ENCODE data around the gene ZNF14. TPM values are rescaled to one million over a fixed set of nuclear protein-coding genes. Genes with fewer than 3 reads are reported as not detected.
"Not testable (repeated sequence)": the region's sequence is repeated elsewhere in the genome, so short reads cannot be mapped to it uniquely, and the experiment has no call there.

Gene ZNF14
- total RNA-seq, 3 donors from 2014 or later (not counting 1 experiment from before 2014, with no cell fraction given) = 12.7 to 18.6 (median 14.0) TPM

DNA sequence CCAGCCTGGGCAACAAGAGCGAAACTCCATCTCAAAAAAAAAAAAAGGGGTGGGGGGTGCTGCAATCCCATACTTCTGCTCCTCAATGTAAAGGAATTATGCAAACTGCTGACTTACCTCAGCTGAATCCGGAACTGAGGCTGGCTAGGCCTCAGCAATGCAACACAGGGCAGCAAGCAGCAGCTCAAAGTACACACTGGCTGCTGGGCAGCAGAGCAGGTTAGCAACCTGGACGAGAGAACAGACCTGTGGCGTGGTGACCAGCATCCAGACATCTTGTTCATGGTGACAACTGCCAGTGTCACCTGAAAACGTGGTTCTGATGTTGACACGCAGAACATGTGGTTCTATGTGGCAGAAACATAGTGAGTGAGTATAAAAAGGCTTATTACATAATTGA is 28.1 kb downstream of the ZNF14 start:
- Mint-ChIP-seq H3K27ac (no peak overlapping the region), H3K36me3 (peaks cover 6% of the 10 kb centered on the region), H3K9me3 (peaks cover 2 to 9% of the 10 kb centered on the region in 2 donors), H3K27me3 (ENCODE audit: low read depth in 2 of 2) (no peaks in the 10 kb centered on the region), H3K4me1 (no peaks in the 10 kb centered on the region), H3K4me3 (no peak overlapping the region)
- Histone ChIP-seq H3K27me3 (ENCODE audit: control insufficient read depth, insufficient read depth, low read length) (no peaks in the 10 kb centered on the region), H3K4me3 (ENCODE audit: low read length) (no peak overlapping the region), H3K4me1 (ENCODE audit: control insufficient read depth, insufficient read depth, low read length) (no peaks in the 10 kb centered on the region), H3K27ac (ENCODE audit: low read length) (no peak overlapping the region), H3K36me3 (ENCODE audit: control insufficient read depth, insufficient read depth, low read length) (no peaks in the 10 kb centered on the region), H3K9me3 (ENCODE audit: control insufficient read depth, insufficient read depth, low read length) (peaks cover 71% of the 10 kb centered on the region)
- DNase-seq (no peak), ATAC-seq (no peak)
- 87% methylated on average over 6 of the region's 6 CpGs for WGBS (ENCODE audit: insufficient coverage)
- TF ChIP-seq, protein P1, sequence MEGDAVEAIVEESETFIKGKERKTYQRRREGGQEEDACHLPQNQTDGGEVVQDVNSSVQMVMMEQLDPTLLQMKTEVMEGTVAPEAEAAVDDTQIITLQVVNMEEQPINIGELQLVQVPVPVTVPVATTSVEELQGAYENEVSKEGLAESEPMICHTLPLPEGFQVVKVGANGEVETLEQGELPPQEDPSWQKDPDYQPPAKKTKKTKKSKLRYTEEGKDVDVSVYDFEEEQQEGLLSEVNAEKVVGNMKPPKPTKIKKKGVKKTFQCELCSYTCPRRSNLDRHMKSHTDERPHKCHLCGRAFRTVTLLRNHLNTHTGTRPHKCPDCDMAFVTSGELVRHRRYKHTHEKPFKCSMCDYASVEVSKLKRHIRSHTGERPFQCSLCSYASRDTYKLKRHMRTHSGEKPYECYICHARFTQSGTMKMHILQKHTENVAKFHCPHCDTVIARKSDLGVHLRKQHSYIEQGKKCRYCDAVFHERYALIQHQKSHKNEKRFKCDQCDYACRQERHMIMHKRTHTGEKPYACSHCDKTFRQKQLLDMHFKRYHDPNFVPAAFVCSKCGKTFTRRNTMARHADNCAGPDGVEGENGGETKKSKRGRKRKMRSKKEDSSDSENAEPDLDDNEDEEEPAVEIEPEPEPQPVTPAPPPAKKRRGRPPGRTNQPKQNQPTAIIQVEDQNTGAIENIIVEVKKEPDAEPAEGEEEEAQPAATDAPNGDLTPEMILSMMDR (IDR thresholded peaks at IDR 0.05) = no peak
- intact Hi-C loops (cut with micrococcal nuclease) = no loop called here

DNA sequence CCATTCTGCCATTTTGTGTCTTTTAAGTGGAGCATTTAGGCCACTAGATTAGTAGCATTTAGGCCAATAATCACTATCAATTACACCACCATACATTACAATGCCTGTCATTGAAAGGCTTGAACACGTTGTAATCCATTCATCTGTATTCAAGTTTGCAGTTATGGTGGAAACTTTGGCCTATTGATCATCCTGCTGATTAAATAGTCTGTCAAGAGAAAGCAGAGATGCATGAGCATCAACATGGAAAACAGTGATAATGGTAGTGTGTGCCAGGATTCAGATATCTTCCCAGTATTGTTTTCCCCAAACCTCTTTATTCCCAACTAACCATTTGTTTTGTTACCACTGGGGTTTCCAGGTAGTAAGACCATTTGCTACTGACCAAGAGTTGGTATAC is 32.4 kb downstream of the ZNF14 start:
- H3K36me3 ChIP-seq (ENCODE audit: control insufficient read depth, insufficient read depth, low read length); H3K9me3 Mint-ChIP-seq; ATAC-seq; H3K4me1 ChIP-seq (ENCODE audit: control insufficient read depth, insufficient read depth, low read length); intact Hi-C loops (cut with micrococcal nuclease); H3K27me3 Mint-ChIP-seq (ENCODE audit: low read depth in 2 of 2); H3K27ac ChIP-seq (ENCODE audit: low read length); H3K27me3 ChIP-seq (ENCODE audit: control insufficient read depth, insufficient read depth, low read length); H3K4me3 ChIP-seq (ENCODE audit: low read length); H3K27ac Mint-ChIP-seq; H3K4me1 Mint-ChIP-seq; H3K4me3 Mint-ChIP-seq; H3K36me3 Mint-ChIP-seq; DNase-seq: not testable (repeated sequence)
- 91% methylated on average over 1 of the region's 1 CpG for WGBS (ENCODE audit: insufficient coverage)
- peaks cover 32% of the 10 kb centered on the region for H3K9me3 ChIP-seq (ENCODE audit: control insufficient read depth, insufficient read depth, low read length)

DNA sequence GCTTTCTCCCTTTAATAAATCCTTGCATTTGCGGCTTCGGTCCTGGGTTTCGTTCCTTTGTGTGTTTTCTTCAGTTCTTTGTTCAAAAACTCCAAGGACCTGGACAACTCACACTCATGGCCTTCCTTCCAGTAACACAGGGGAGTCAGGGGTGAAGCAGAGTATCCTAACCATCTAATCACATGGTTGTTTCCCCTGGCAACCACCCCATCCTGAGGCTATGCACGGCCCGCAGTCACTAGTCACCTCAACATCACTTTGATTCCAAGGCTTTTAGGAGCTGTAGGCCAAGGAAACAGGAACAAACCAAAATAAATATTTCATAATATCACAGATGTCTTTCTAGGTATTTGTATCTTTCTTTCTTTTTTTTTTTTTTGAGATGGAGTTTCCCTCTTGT is 35.3 kb downstream of the ZNF14 start:
- Mint-ChIP-seq H3K27ac (no peak overlapping the region), H3K9me3 (no peaks in the 10 kb centered on the region)
- no peak overlapping the region for H3K4me3 ChIP-seq (ENCODE audit: low read length)

DNA sequence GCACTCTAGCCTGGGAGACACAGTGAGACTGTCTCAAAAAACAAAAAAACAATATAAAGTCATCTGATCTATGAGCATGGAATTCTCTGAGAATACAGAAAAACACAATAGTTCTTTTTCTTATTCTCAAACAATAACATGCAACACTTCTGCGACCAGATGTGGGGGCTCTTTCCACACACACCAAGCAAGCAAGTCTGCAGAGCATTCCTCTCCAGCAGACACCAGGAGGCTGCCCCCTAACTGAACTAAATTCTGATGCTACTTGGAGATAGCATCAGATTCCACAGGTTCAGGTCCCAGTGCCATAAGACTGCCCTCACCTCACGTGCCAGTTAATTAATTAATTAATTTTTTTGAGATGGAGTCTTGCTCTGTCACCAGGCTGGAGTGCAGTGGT is 36.5 kb downstream of the ZNF14 start:
- WGBS (ENCODE audit: insufficient coverage) = 96% methylated on average over 1 of the region's 2 CpGs
- Mint-ChIP-seq H3K9me3 (no peaks in the 10 kb centered on the region), H3K4me1 (no peaks in the 10 kb centered on the region), H3K36me3 (no peaks in the 10 kb centered on the region), H3K4me3 (no peak overlapping the region), H3K27ac (no peak overlapping the region), H3K27me3 (ENCODE audit: low read depth in 2 of 2) (no peaks in the 10 kb centered on the region)
- DNase-seq = no peak
- H3K4me3 ChIP-seq (ENCODE audit: low read length) = no peak overlapping the region
- no peaks in the 10 kb centered on the region for H3K36me3 ChIP-seq (ENCODE audit: control insufficient read depth, insufficient read depth, low read length)
- peaks cover 1% of the 10 kb centered on the region for H3K9me3 ChIP-seq (ENCODE audit: control insufficient read depth, insufficient read depth, low read length)
- TF ChIP-seq, protein P1 (IDR thresholded peaks at IDR 0.05) = no peak
- H3K27me3 ChIP-seq (ENCODE audit: control insufficient read depth, insufficient read depth, low read length) = no peaks in the 10 kb centered on the region
- intact Hi-C loops (cut with micrococcal nuclease) = no loop called here
- no peaks in the 10 kb centered on the region for H3K4me1 ChIP-seq (ENCODE audit: control insufficient read depth, insufficient read depth, low read length)
- H3K27ac ChIP-seq (ENCODE audit: low read length) = no peak overlapping the region
- ATAC-seq = no peak

More for the DNA sequence above, 35.3 kb downstream of the ZNF14 start:
- Mint-ChIP-seq H3K27me3 (ENCODE audit: low read depth in 2 of 2) (no peaks in the 10 kb centered on the region), H3K4me3 (no peak overlapping the region), H3K4me1 (no peaks in the 10 kb centered on the region), H3K36me3 (no peaks in the 10 kb centered on the region)
- 96% methylated on average over 5 of the region's 5 CpGs for WGBS (ENCODE audit: insufficient coverage)
- DNase-seq = no peak
- intact Hi-C loops (cut with micrococcal nuclease) = no loop called here
- Histone ChIP-seq H3K4me1 (ENCODE audit: control insufficient read depth, insufficient read depth, low read length) (no peaks in the 10 kb centered on the region), H3K27ac (ENCODE audit: low read length) (no peak overlapping the region), H3K36me3 (ENCODE audit: control insufficient read depth, insufficient read depth, low read length) (no peaks in the 10 kb centered on the region), H3K27me3 (ENCODE audit: control insufficient read depth, insufficient read depth, low read length) (no peaks in the 10 kb centered on the region), H3K9me3 (ENCODE audit: control insufficient read depth, insufficient read depth, low read length) (peaks cover 11% of the 10 kb centered on the region)
- ATAC-seq = no peak
- TF ChIP-seq, protein P1 (IDR thresholded peaks at IDR 0.05) = no peak

All from natural killer cell (primary cell).